ENCODE results near the gene SLC39A6.
"Not testable (repeated sequence)": the region's sequence is repeated elsewhere in the genome, so short reads cannot be mapped to it uniquely, and the experiment has no call there.

SLC39A6 gene

GRCh38 chr18:36141576-36141975 lies 12.4 kb upstream of the SLC39A6 start:
- no peak for DNase-seq (ENCODE audit: low read depth)
- no peak overlapping the region for H3K4me3 ChIP-seq (ENCODE audit: low read depth, low read length)

- H3K4me3 ChIP-seq (ENCODE audit: low read depth, low read length), result no peak overlapping the region
- DNase-seq (ENCODE audit: low read depth), result no peak
These were observed 10.1 kb upstream of the SLC39A6 start for GRCh38 chr18:36139245-36139644.

- no peak overlapping the region for H3K4me3 ChIP-seq (ENCODE audit: low read depth, low read length)
- no peak for DNase-seq (ENCODE audit: low read depth)
These were observed 6.1 kb upstream of the SLC39A6 start for GRCh38 chr18:36135264-36135663.

- DNase-seq (ENCODE audit: low read depth), result no peak
- no peak overlapping the region for H3K4me3 ChIP-seq (ENCODE audit: low read depth, low read length)
These were observed 3.6 kb upstream of the SLC39A6 start for GRCh38 chr18:36132756-36133155.

- DNase-seq (ENCODE audit: low read depth), result no peak
- H3K4me3 ChIP-seq (ENCODE audit: low read depth, low read length), result no peak overlapping the region
These were observed 2.7 kb upstream of the SLC39A6 start for GRCh38 chr18:36131692-36132483.

- peak overlapping the region; percentile 100 for H3K4me3 ChIP-seq (ENCODE audit: low read depth, low read length)
These were observed 1.9 kb upstream of the SLC39A6 start for GRCh38 chr18:36130883-36131653.

GRCh38 chr18:36130039-36130831 lies 1.1 kb upstream of the SLC39A6 start:
- no peak for DNase-seq (ENCODE audit: low read depth)
- H3K4me3 ChIP-seq (ENCODE audit: low read depth, low read length), result peak overlapping the region; percentile 100

More at GRCh38 chr18:36130883-36131653, 1.9 kb upstream of the SLC39A6 start:
- DNase-seq (ENCODE audit: low read depth), result no peak

- H3K4me3 ChIP-seq (ENCODE audit: low read depth, low read length), result peak overlapping the region; percentile 100
- no peak for DNase-seq (ENCODE audit: low read depth)
These were observed 237 bp downstream of the SLC39A6 start for GRCh38 chr18:36128907-36129299.

GRCh38 chr18:36128530-36128870 lies 640 bp downstream of the SLC39A6 start:
- DNase-seq (ENCODE audit: low read depth), result no peak
- H3K4me3 ChIP-seq (ENCODE audit: low read depth, low read length), result peak overlapping the region; percentile 100

- no peak for DNase-seq (ENCODE audit: low read depth)
- H3K4me3 ChIP-seq (ENCODE audit: low read depth, low read length), result peak overlapping the region; percentile 100
These were observed 1.2 kb downstream of the SLC39A6 start for GRCh38 chr18:36127836-36128529.

GRCh38 chr18:36126668-36127067 lies 2.5 kb downstream of the SLC39A6 start:
- DNase-seq (ENCODE audit: low read depth), result no peak
- no peak overlapping the region for H3K4me3 ChIP-seq (ENCODE audit: low read depth, low read length)

GRCh38 chr18:36124841-36125240 lies 4.3 kb downstream of the SLC39A6 start:
- no peak for DNase-seq (ENCODE audit: low read depth)
- no peak overlapping the region for H3K4me3 ChIP-seq (ENCODE audit: low read depth, low read length)

GRCh38 chr18:36120297-36120696 lies 8.8 kb downstream of the SLC39A6 start:
- no peak for DNase-seq (ENCODE audit: low read depth)

GRCh38 chr18:36116771-36117170 lies 12.4 kb downstream of the SLC39A6 start:
- not testable (repeated sequence) for DNase-seq (ENCODE audit: low read depth); H3K4me3 ChIP-seq (ENCODE audit: low read depth, low read length)

More at GRCh38 chr18:36120297-36120696, 8.8 kb downstream of the SLC39A6 start:
- no peak overlapping the region for H3K4me3 ChIP-seq (ENCODE audit: low read depth, low read length)

GRCh38 chr18:36114738-36115137 lies 14.4 kb downstream of the SLC39A6 start:
- DNase-seq (ENCODE audit: low read depth), result no peak
- H3K4me3 ChIP-seq (ENCODE audit: low read depth, low read length), result no peak overlapping the region

GRCh38 chr18:36114251-36114650 lies 14.9 kb downstream of the SLC39A6 start:
- H3K4me3 ChIP-seq (ENCODE audit: low read depth, low read length), result no peak overlapping the region
- DNase-seq (ENCODE audit: low read depth), result no peak

GRCh38 chr18:36112302-36112701 lies 16.8 kb downstream of the SLC39A6 start:
- no peak for DNase-seq (ENCODE audit: low read depth)
- H3K4me3 ChIP-seq (ENCODE audit: low read depth, low read length), result no peak overlapping the region

- DNase-seq (ENCODE audit: low read depth), result no peak
These were observed 19.4 kb downstream of the SLC39A6 start for GRCh38 chr18:36109737-36110136.

GRCh38 chr18:36108601-36109000 lies 20.5 kb downstream of the SLC39A6 start:
- no peak for DNase-seq (ENCODE audit: low read depth)
- H3K4me3 ChIP-seq (ENCODE audit: low read depth, low read length), result no peak overlapping the region

More at GRCh38 chr18:36109737-36110136, 19.4 kb downstream of the SLC39A6 start:
- no peak overlapping the region for H3K4me3 ChIP-seq (ENCODE audit: low read depth, low read length)

All from skeletal muscle cell (primary cell).